Parathyroid adenoma (tissue), 2 donors: Measurements from ENCODE around the gene MSI2.

Source experiments
- H2AFZ ChIP-seq: fragments of 300-600 bp; sonication (generic); one replicate; pipeline ENCODE4 v1.7.0; 2017; ENCODE audit warnings: antibody characterized with exemption, mild to moderate bottlenecking
- H3K27ac ChIP-seq: fragments of 300-600 bp; sonication (generic); one replicate; pipeline ENCODE4 v1.7.0; 2017
- H3K27me3 ChIP-seq: fragments of 300-600 bp; sonication (generic); one replicate; pipeline ENCODE4 v1.7.0; 2017; ENCODE audit warnings: low read length; ENCODE audit not compliant: control insufficient read depth, insufficient read depth
- H3K36me3 ChIP-seq: fragments of 300-600 bp; sonication (generic); one replicate; pipeline ENCODE4 v1.7.0; 2017; ENCODE audit warnings: low read length; ENCODE audit not compliant: control insufficient read depth, insufficient read depth
- H3K4me1 ChIP-seq: fragments of 300-600 bp; sonication (generic); one replicate; pipeline ENCODE4 v1.7.0; 2017; ENCODE audit warnings: control low read depth
- H3K4me2 ChIP-seq: fragments of 300-600 bp; sonication (generic); one replicate; pipeline ENCODE4 v1.7.0; 2017; ENCODE audit warnings: low read length
- H3K4me3 ChIP-seq: fragments of 300-600 bp; sonication (generic); one replicate; pipeline ENCODE4 v1.7.0; 2017; ENCODE audit warnings: low read depth, low read length
- H3K79me2 ChIP-seq: fragments of 300-600 bp; sonication (generic); one replicate; pipeline ENCODE4 v1.7.0; 2017; ENCODE audit warnings: control low read depth
- H3K9ac ChIP-seq: fragments of 300-600 bp; sonication (generic); one replicate; pipeline ENCODE4 v1.7.0; 2017; ENCODE audit warnings: mild to moderate bottlenecking
- H3K9me3 ChIP-seq: fragments of 300-600 bp; sonication (generic); one replicate; pipeline ENCODE4 v1.7.0; 2017; ENCODE audit warnings: low read length; ENCODE audit not compliant: control insufficient read depth
- CTCF ChIP-seq: fragments of 300-600 bp; sonication (generic); IDR thresholded peaks from one replicate; pipeline ENCODE4 v1.7.0; 2017; ENCODE audit warnings: antibody characterized with exemption, mild to moderate bottlenecking
- donor health status: primary hyperparathyroidism.

MSI2 gene

DNA sequence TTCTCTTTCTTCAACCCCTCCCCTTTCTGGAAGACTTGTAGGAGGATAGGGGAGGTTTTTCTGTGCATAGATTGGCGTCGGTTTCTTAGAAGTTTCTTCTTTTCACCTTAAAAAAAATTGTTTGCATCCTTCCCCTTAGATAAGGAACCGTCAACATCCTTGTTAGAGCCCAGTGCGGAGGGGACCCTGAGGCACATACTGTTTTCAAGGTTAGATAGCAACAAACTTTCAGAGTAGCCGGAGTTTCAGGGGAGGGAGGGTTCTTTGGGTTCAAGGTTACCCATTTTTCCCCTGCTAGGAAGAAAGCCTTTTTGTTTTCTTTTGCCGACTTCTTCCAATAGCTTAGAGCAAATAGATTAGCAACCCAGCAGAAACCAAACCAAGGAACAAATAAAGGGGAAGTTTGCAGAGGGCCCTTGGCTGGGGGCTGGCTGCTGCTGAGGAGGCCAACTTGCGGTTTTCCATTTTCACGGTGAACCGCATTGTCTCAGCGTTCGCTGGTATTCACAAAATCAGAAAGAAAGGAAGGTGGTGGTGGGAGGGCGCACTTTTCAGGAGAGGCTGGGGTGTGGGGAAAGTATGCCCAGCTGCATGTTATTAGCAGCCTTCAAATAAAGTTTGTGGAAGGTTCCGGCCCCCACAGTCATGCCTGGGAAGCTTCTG, 28.8 kb downstream of the MSI2 start:
- no peaks in the 10 kb centered on the region for H3K27me3 ChIP-seq
- no peak overlapping the region for H3K4me3 ChIP-seq
- no peak for TF ChIP-seq CTCF
- H3K9me3 ChIP-seq: no peaks in the 10 kb centered on the region
- no peak overlapping the region for H3K4me2 ChIP-seq
- no peak overlapping the region for H3K27ac ChIP-seq
- no peaks in the 10 kb centered on the region for H3K36me3 ChIP-seq
- no peak overlapping the region for H3K9ac ChIP-seq
- H3K4me1 ChIP-seq: peaks cover 55% of the 10 kb centered on the region
- peaks cover 58% of the 10 kb centered on the region for H3K79me2 ChIP-seq
- H2AFZ ChIP-seq: no peak overlapping the region

DNA sequence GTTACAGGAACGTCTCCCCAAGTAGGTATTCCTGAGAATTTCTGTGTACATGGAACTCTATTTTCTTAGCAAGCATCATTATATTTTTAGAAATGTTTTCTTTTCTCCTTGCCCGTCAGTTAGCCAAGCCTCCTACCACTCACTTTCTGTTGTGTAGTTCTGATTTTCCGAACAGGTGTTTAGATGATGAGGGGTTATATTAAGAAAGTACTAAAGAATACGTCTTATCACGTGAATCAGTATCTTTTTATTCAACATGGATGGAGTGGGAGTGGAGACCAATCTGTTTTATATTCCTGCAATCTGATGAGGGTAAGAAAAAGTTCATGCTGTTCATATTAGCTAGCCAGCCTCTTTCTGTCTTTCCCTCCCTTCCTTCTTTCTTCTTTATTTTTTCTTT, 29.4 kb downstream of the MSI2 start:
- no peaks in the 10 kb centered on the region for H3K27me3 ChIP-seq
- H3K9ac ChIP-seq: no peak overlapping the region
- H2AFZ ChIP-seq: no peak overlapping the region
- H3K27ac ChIP-seq: peak overlapping the region; percentile 48
- H3K9me3 ChIP-seq: no peaks in the 10 kb centered on the region
- H3K4me3 ChIP-seq: no peak overlapping the region
- peaks cover 54% of the 10 kb centered on the region for H3K4me1 ChIP-seq
- no peak for TF ChIP-seq CTCF
- peaks cover 59% of the 10 kb centered on the region for H3K79me2 ChIP-seq
- H3K36me3 ChIP-seq: no peaks in the 10 kb centered on the region
- no peak overlapping the region for H3K4me2 ChIP-seq

DNA sequence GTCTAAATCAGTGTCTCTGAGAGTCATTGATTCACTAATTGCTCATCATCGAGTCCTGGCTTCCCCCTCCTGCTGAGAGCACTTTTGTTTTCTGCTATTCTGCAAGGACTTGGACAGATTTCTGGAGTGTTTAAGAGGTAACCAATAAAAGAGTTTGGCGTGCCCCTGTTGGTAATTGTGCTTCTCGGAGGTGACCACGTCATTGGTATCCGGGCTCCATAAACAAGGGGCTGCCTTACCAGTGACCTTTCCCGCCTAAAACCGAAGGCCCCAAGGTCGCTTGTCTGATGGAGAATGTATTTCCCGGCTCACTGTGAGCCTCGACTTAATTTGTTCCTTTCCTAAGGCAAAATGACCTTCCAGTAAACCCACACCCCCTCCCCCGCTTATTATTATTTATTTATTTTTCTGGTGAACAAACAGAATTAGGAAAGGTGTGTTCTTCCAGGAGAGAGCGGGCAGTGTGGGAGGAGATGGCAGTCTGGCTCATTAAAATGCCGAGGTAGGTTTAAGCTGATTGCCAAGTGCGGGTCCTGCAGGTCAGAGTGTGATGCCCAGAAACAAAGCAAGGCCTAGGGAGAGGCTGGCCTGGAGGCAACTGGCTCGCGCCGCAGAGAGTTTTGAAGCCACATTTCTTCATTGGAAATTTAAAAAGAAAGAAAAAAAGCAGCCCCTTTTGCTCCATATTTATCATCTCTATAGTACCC, 30.2 kb downstream of the MSI2 start:
- peaks cover 54% of the 10 kb centered on the region for H3K4me1 ChIP-seq
- peaks cover 58% of the 10 kb centered on the region for H3K79me2 ChIP-seq
- no peak overlapping the region for H3K4me2 ChIP-seq
- H3K9me3 ChIP-seq: no peaks in the 10 kb centered on the region
- no peak overlapping the region for H3K9ac ChIP-seq
- H3K27ac ChIP-seq: peak overlapping the region; percentile 48
- H2AFZ ChIP-seq: no peak overlapping the region
- no peak for TF ChIP-seq CTCF
- no peak overlapping the region for H3K4me3 ChIP-seq
- no peaks in the 10 kb centered on the region for H3K27me3 ChIP-seq
- no peaks in the 10 kb centered on the region for H3K36me3 ChIP-seq

DNA sequence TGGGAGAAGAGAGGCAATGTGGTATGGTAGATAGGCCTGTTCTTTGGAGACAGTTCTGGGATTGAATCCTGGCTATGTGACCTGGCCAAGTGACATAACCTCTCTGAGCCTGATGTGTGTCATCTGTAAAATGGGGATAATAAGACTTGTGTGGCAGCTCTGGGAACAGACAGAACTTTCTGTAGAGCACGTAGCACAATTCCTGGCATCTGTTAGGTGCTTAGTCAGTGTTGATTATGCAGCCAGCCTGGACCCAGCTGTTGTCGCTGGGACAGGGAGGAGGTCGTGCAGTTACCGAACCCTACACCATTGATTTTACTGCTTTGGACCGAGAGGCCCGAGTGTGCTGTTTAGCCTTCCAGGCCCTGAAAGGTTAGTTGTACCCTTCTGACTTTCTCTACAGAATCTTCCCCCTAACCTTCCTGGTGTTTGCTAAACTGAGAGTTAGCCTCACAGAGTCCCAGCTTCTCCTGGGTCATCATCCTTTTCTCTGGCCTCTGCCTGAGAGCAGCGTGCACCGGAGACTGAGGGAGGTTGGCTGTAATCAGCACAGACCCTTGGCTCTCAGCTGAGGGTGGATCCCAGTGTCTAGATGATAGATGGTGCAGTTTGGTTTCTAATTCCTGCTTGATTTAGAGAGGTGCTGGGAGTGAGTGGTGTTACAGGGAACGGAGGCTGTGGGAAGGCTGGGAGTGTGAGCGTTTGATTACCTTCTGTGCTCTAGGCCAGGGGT, 31.9 kb downstream of the MSI2 start:
- Histone ChIP-seq H3K27me3 (no peaks in the 10 kb centered on the region), H3K4me1 (peaks cover 48% of the 10 kb centered on the region), H3K9me3 (no peaks in the 10 kb centered on the region), H3K79me2 (peaks cover 71% of the 10 kb centered on the region), H3K36me3 (no peaks in the 10 kb centered on the region), H2AFZ (no peak overlapping the region), H3K4me2 (no peak overlapping the region), H3K4me3 (no peak overlapping the region), H3K9ac (no peak overlapping the region), H3K27ac (peak overlapping the region; percentile 34)
- TF ChIP-seq CTCF: no peak
